Endodermal cell (in vitro differentiated cells): ENCODE results near the gene POMT2. TPM values are rescaled to one million over a fixed set of nuclear protein-coding genes. Genes with fewer than 3 reads are reported as not detected.

Experiments used
- DNase-seq: peaks from one replicate; pipeline ENCODE4 v3.0.0-alpha.2; 2017
- H3K27ac ChIP-seq: 2 replicates; pipeline ENCODE4 v1.5.1; 2013; ENCODE audit warnings: mild to moderate bottlenecking, low read depth, low read length, moderate library complexity
- H3K27me3 ChIP-seq: 2 replicates; pipeline ENCODE4 v1.6.1; 2013; ENCODE audit warnings: mild to moderate bottlenecking, low read length, moderate library complexity; ENCODE audit not compliant: insufficient read depth, control insufficient read depth, poor library complexity, severe bottlenecking
- H3K36me3 ChIP-seq: 2 replicates; pipeline ENCODE4 v1.7.0; 2013; ENCODE audit warnings: mild to moderate bottlenecking, low read length, moderate library complexity; ENCODE audit not compliant: control insufficient read depth, insufficient read depth
- H3K4me1 ChIP-seq: one replicate; pipeline ENCODE4 v1.7.0; 2013; ENCODE audit warnings: low read length; ENCODE audit not compliant: control insufficient read depth, insufficient read depth
- H3K4me3 ChIP-seq: 2 replicates; pipeline ENCODE4 v1.5.1; 2013; ENCODE audit warnings: mild to moderate bottlenecking, low read length, moderate library complexity
- H3K9ac ChIP-seq: 2 replicates; pipeline ENCODE4 v1.6.1; 2013; ENCODE audit warnings: mild to moderate bottlenecking, low read length, moderate library complexity; ENCODE audit not compliant: poor library complexity, severe bottlenecking; ENCODE audit errors: extremely low read depth
- H3K9me3 ChIP-seq: 2 replicates; pipeline ENCODE4 v1.6.1; 2013; ENCODE audit warnings: mild to moderate bottlenecking, low read length, moderate library complexity; ENCODE audit not compliant: control insufficient read depth
- H3K27ac Mint-ChIP-seq: 2 replicates; pipeline ENCODE4 v1.8.0; 2020; ENCODE audit warnings: mixed read lengths
- H3K27me3 Mint-ChIP-seq: 2 replicates; pipeline ENCODE4 v1.8.0; 2021; ENCODE audit warnings: mild to moderate bottlenecking, mixed read lengths; ENCODE audit not compliant: insufficient read depth
- H3K36me3 Mint-ChIP-seq: 2 replicates; pipeline ENCODE4 v1.8.0; 2020; ENCODE audit warnings: low read depth, mixed read lengths
- H3K4me1 Mint-ChIP-seq: 2 replicates; pipeline ENCODE4 v1.8.0; 2020; ENCODE audit warnings: mixed read lengths
- H3K4me3 Mint-ChIP-seq: 2 replicates; pipeline ENCODE4 v1.8.0; 2020; ENCODE audit warnings: mild to moderate bottlenecking, moderate library complexity, mixed read lengths
- H3K9me3 Mint-ChIP-seq: 2 replicates; pipeline ENCODE4 v1.8.0; 2020; ENCODE audit warnings: mild to moderate bottlenecking, mixed read lengths
- WGBS, 2 experiments: methylation state at CpG; one replicate each; pipeline versions ENCODE4 v1.1.5 to v1.1.7; 2013; ENCODE audit warnings: missing lambda C conversion rate in 2 of 2, mixed read lengths in 1 of 2; ENCODE audit not compliant: insufficient coverage in 1 of 2, insufficient read length in 1 of 2; 5-methylcytosine and 5-hydroxymethylcytosine counted together
- total RNA-seq, 2 donors: library from RNA; stranded (reverse); fragmentation: NEBNext Ultra II Directional in 1 of 2; extraction: Animal tissue kit (Norgen Biotek cat#: 25700) in 1 of 2; gene quantifications; 2 replicates in 1 of 2; 3 replicates in 1 of 2; pipeline ENCODE4 v1.2.1, GENCODE V29; 2021
- TF ChIP-seq, protein P1 (sequence below): fragments of 200-600 bp; sonication (generic); conservative IDR thresholded peaks from 2 replicates; pipeline ENCODE4 v1.5.0; 2021; ENCODE audit warnings: antibody characterized with exemption, mild to moderate bottlenecking

POMT2 gene
- total RNA-seq, 2 donors from 2014 or later, result 58.5 to 70.6 TPM

DNA sequence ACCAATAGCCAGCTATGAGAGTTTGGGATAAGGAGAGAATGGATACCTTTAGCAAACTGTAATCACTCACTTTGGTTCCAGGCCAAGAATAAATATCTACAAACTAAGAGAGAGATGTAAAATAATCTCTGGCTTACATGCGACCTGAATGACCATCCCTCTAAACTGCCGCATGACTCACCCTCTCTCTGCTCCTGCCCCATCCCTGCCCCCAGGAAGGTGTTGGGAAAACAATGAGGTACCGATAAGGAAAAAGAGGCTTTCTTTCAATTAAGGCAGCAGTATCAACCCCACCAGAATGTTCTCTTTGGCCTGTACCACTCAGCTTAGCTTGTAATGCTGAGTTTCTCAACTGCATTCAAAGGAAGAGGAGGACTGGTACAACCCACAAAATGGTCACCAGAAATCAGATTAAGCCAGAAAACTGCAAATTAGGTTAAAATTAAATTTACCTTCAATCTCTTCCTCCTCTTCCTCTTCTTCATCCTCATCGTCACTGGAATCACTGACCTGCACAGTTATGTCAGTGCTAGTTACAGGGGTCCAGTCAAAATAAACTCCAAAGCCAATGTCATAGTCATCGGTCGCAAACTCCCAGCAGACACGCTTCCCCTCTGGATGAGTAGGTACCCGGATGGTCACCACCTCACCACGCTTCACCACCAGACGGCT lies 22.2 kb upstream of the POMT2 start:
- peaks cover 39% of the 10 kb centered on the region for H3K36me3 ChIP-seq
- Mint-ChIP-seq H3K36me3 (peaks cover 30% of the 10 kb centered on the region), H3K9me3 (no peaks in the 10 kb centered on the region), H3K4me3 (no peak overlapping the region), H3K27ac (peak overlapping the region; percentile 72), H3K4me1 (peaks cover 69% of the 10 kb centered on the region), H3K27me3 (no peaks in the 10 kb centered on the region)
- H3K27me3 ChIP-seq, result no peaks in the 10 kb centered on the region
- H3K9me3 ChIP-seq, result no peaks in the 10 kb centered on the region
- H3K27ac ChIP-seq, result no peak overlapping the region
- TF ChIP-seq, protein P1, sequence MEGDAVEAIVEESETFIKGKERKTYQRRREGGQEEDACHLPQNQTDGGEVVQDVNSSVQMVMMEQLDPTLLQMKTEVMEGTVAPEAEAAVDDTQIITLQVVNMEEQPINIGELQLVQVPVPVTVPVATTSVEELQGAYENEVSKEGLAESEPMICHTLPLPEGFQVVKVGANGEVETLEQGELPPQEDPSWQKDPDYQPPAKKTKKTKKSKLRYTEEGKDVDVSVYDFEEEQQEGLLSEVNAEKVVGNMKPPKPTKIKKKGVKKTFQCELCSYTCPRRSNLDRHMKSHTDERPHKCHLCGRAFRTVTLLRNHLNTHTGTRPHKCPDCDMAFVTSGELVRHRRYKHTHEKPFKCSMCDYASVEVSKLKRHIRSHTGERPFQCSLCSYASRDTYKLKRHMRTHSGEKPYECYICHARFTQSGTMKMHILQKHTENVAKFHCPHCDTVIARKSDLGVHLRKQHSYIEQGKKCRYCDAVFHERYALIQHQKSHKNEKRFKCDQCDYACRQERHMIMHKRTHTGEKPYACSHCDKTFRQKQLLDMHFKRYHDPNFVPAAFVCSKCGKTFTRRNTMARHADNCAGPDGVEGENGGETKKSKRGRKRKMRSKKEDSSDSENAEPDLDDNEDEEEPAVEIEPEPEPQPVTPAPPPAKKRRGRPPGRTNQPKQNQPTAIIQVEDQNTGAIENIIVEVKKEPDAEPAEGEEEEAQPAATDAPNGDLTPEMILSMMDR, result no peak
- no peak overlapping the region for H3K9ac ChIP-seq
- H3K4me3 ChIP-seq, result peak overlapping the region; percentile 19
- 81 to 99% methylated on average over 9 to 10 of the region's 10 CpGs for WGBS, 2 experiments
- DNase-seq, result peak; percentile 64
- peaks cover 48% of the 10 kb centered on the region for H3K4me1 ChIP-seq

DNA sequence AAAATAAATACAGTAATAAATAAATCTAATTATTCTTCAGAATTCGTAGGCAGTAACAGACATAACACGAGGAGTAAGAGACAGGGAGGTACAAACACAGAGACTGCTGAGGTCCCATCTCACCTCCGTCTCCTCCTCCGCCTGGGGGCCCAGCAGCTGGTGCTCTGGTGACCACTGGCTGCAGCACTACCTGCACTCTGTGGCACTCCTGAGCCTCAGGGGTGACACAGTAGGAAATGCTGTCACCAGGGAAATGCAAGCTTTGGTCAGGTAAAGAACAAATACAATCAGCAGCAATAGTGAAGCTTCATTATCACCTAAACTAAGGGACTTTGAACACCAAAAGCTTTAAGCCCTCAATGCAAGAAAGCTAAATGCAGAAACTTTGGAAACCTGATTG lies 19.7 kb upstream of the POMT2 start:
- Mint-ChIP-seq H3K4me3 (peak overlapping the region; percentile 4), H3K36me3 (peaks cover 23% of the 10 kb centered on the region), H3K27me3 (no peaks in the 10 kb centered on the region), H3K4me1 (peaks cover 91% of the 10 kb centered on the region), H3K27ac (no peak overlapping the region), H3K9me3 (no peaks in the 10 kb centered on the region)
- H3K4me1 ChIP-seq, result peaks cover 54% of the 10 kb centered on the region
- WGBS, 2 experiments, result 83 to 100% methylated on average over 2 to 4 of the region's 4 CpGs
- TF ChIP-seq, protein P1, result no peak
- peak overlapping the region; percentile 44 for H3K4me3 ChIP-seq
- no peaks in the 10 kb centered on the region for H3K9me3 ChIP-seq
- DNase-seq, result peak; percentile 64
- no peaks in the 10 kb centered on the region for H3K27me3 ChIP-seq
- H3K27ac ChIP-seq, result no peak overlapping the region
- peaks cover 40% of the 10 kb centered on the region for H3K36me3 ChIP-seq
- H3K9ac ChIP-seq, result no peak overlapping the region

DNA sequence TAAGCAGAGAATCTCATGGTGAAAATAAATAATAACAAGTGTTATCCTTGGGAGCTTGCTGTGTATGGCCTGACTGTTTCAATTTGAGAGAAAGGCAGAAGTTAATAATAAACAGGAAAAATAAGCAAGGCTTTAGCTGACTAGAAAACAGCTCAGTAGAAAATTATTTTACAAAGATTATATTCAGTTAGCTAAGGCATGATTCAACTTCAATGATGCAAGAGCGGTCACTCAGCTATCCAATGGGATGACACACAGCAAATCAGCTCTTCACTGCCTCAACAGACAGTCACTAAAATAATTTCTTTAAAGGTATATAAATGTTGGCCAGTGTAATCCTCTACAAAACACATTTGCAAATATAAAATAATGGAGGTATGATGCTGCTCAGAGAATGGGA lies 18.7 kb upstream of the POMT2 start:
- no peaks in the 10 kb centered on the region for H3K27me3 ChIP-seq
- peaks cover 53% of the 10 kb centered on the region for H3K4me1 ChIP-seq

More for the DNA sequence above, 18.7 kb upstream of the POMT2 start:
- Histone ChIP-seq H3K27ac (no peak overlapping the region), H3K36me3 (peaks cover 40% of the 10 kb centered on the region), H3K9me3 (no peaks in the 10 kb centered on the region), H3K4me3 (peak overlapping the region; percentile 27), H3K9ac (no peak overlapping the region)
- no peaks in the 10 kb centered on the region for H3K9me3 Mint-ChIP-seq
- no peak overlapping the region for H3K4me3 Mint-ChIP-seq
- no peaks in the 10 kb centered on the region for H3K27me3 Mint-ChIP-seq
- TF ChIP-seq, protein P1, result no peak
- peak overlapping the region; percentile 74 for H3K27ac Mint-ChIP-seq
- H3K36me3 Mint-ChIP-seq, result peaks cover 23% of the 10 kb centered on the region
- no peak for DNase-seq
- H3K4me1 Mint-ChIP-seq, result peaks cover 92% of the 10 kb centered on the region
- 100% methylated on average over 1 of the region's 1 CpG for WGBS, 2 experiments
